BLaER1 (cell line): Measurements from ENCODE around the gene HRK.
A peak's percentile ranks its signal among the peaks of the same experiment; 100 is the strongest.

Experiments
- H3K27ac ChIP-seq: shearing (Covaris generic); formaldehyde crosslinking; 2 replicates; pipeline ENCODE4 v1.8.1; 2022
- H3K27me3 ChIP-seq: shearing (Covaris generic); formaldehyde crosslinking; 2 replicates; pipeline ENCODE4 v1.8.1; 2022
- H3K36me3 ChIP-seq: shearing (Covaris generic); formaldehyde crosslinking; 2 replicates; pipeline ENCODE4 v1.8.1; 2022
- H3K4me1 ChIP-seq: shearing (Covaris generic); formaldehyde crosslinking; 2 replicates; pipeline ENCODE4 v1.8.1; 2022
- H3K4me2 ChIP-seq: shearing (Covaris generic); formaldehyde crosslinking; 2 replicates; pipeline ENCODE4 v1.8.1; 2022
- H3K4me3 ChIP-seq: shearing (Covaris generic); formaldehyde crosslinking; 2 replicates; pipeline ENCODE4 v1.8.1; 2022
- H3K9ac ChIP-seq: shearing (Covaris generic); formaldehyde crosslinking; 2 replicates; pipeline ENCODE4 v1.8.1; 2022
- H3K9me3 ChIP-seq: shearing (Covaris generic); formaldehyde crosslinking; 2 replicates; pipeline ENCODE4 v1.8.1; 2022
- H4K20me1 ChIP-seq: shearing (Covaris generic); formaldehyde crosslinking; 2 replicates; pipeline ENCODE4 v1.8.1; 2022
- Cebpa-rat ChIP-seq: shearing (Covaris generic); IDR thresholded peaks from 2 replicates; pipeline ENCODE4 v1.8.1; 2022

The HRK gene

GRCh38 chr12:116919706-116920485, 38.7 kb upstream of the HRK start:
- peaks cover 21% of the 10 kb centered on the region for H3K36me3 ChIP-seq
- H3K9me3 ChIP-seq = no peaks in the 10 kb centered on the region
- no peak overlapping the region; the same call in 1 of the 2 replicates for H3K9ac ChIP-seq
- H3K4me3 ChIP-seq = no peak overlapping the region
- no peak for TF ChIP-seq Cebpa-rat
- H3K4me1 ChIP-seq = peaks cover 68% of the 10 kb centered on the region
- H3K27me3 ChIP-seq = no peaks in the 10 kb centered on the region
- 0 out of 2 replicates have a peak overlapping the region, but pooled peaks have one; percentile 10 for H3K27ac ChIP-seq
- H3K4me2 ChIP-seq = peak overlapping the region; percentile 77
- peaks cover 92% of the 10 kb centered on the region for H4K20me1 ChIP-seq

GRCh38 chr12:116919247-116919661, 38.0 kb upstream of the HRK start:
- no peak for TF ChIP-seq Cebpa-rat
- Histone ChIP-seq H3K4me2 (peak overlapping the region; percentile 77), H3K9ac (no peak overlapping the region), H4K20me1 (peaks cover 92% of the 10 kb centered on the region), H3K9me3 (no peaks in the 10 kb centered on the region), H3K4me1 (peaks cover 61% of the 10 kb centered on the region), H3K27me3 (no peaks in the 10 kb centered on the region), H3K27ac (peak overlapping the region; percentile 32; the same call in 1 of the 2 replicates), H3K4me3 (no peak overlapping the region; the same call in 1 of the 2 replicates), H3K36me3 (peaks cover 23% of the 10 kb centered on the region)

GRCh38 chr12:116918464-116918863, 37.2 kb upstream of the HRK start:
- Histone ChIP-seq H3K9ac (no peak overlapping the region), H3K9me3 (no peaks in the 10 kb centered on the region), H3K27me3 (no peaks in the 10 kb centered on the region), H3K4me3 (no peak overlapping the region), H3K4me2 (peak overlapping the region; percentile 77), H3K4me1 (peaks cover 53% of the 10 kb centered on the region), H4K20me1 (peaks cover 92% of the 10 kb centered on the region), H3K27ac (no peak overlapping the region), H3K36me3 (peaks cover 31% of the 10 kb centered on the region)
- TF ChIP-seq Cebpa-rat = no peak

GRCh38 chr12:116916714-116917114, 35.5 kb upstream of the HRK start:
- Histone ChIP-seq H3K36me3 (peaks cover 32% of the 10 kb centered on the region), H3K4me2 (no peak overlapping the region), H3K27ac (no peak overlapping the region), H3K27me3 (no peaks in the 10 kb centered on the region), H3K9ac (no peak overlapping the region), H3K9me3 (no peaks in the 10 kb centered on the region), H3K4me1 (peaks cover 54% of the 10 kb centered on the region), H3K4me3 (no peak overlapping the region), H4K20me1 (peaks cover 92% of the 10 kb centered on the region)
- no peak for TF ChIP-seq Cebpa-rat

- Histone ChIP-seq H3K36me3 (peaks cover 32% of the 10 kb centered on the region), H3K4me3 (no peak overlapping the region), H3K9ac (no peak overlapping the region), H3K27me3 (no peaks in the 10 kb centered on the region), H3K27ac (no peak overlapping the region), H4K20me1 (peaks cover 87% of the 10 kb centered on the region), H3K4me2 (no peak overlapping the region), H3K9me3 (no peaks in the 10 kb centered on the region), H3K4me1 (peaks cover 52% of the 10 kb centered on the region)
- no peak for TF ChIP-seq Cebpa-rat
Measured at GRCh38 chr12:116916122-116916521, 34.9 kb upstream of the HRK start.

GRCh38 chr12:116915326-116915725, 34.1 kb upstream of the HRK start:
- H3K9ac ChIP-seq = no peak overlapping the region
- H3K27ac ChIP-seq = no peak overlapping the region
- no peak overlapping the region for H3K4me3 ChIP-seq
- TF ChIP-seq Cebpa-rat = no peak
- H3K4me1 ChIP-seq = peaks cover 44% of the 10 kb centered on the region
- H3K36me3 ChIP-seq = peaks cover 32% of the 10 kb centered on the region
- no peak overlapping the region for H3K4me2 ChIP-seq
- peaks cover 79% of the 10 kb centered on the region for H4K20me1 ChIP-seq
- H3K27me3 ChIP-seq = no peaks in the 10 kb centered on the region
- H3K9me3 ChIP-seq = no peaks in the 10 kb centered on the region

- Histone ChIP-seq H3K4me3 (peak within 1 kb of the TSS; percentile 92), H3K4me2 (peak within 1 kb of the TSS; percentile 85), H3K4me1 (peaks cover 19% of the 10 kb centered on the region), H3K9me3 (no peaks in the 10 kb centered on the region), H3K27me3 (no peaks in the 10 kb centered on the region), H3K36me3 (peaks cover 26% of the 10 kb centered on the region), H3K9ac (peak within 1 kb of the TSS; percentile 92), H3K27ac (peak within 1 kb of the TSS; percentile 93), H4K20me1 (peaks cover 42% of the 10 kb centered on the region)
- TF ChIP-seq Cebpa-rat = no peak
Measured at GRCh38 chr12:116910645-116911451, 29.6 kb upstream of the HRK start, which contains the start of gene FBXW8. Gene FBXW8 (plus strand): TSS chr12:116910950. CDS start chr12:116911038, 88 bp downstream.

- Histone ChIP-seq H4K20me1 (peaks cover 36% of the 10 kb centered on the region), H3K36me3 (peaks cover 20% of the 10 kb centered on the region), H3K9me3 (no peaks in the 10 kb centered on the region), H3K27me3 (no peaks in the 10 kb centered on the region), H3K4me1 (peaks cover 19% of the 10 kb centered on the region), H3K27ac (no peak overlapping the region), H3K4me2 (peak overlapping the region; percentile 85), H3K9ac (peak overlapping the region; percentile 92; the same call in 1 of the 2 replicates), H3K4me3 (peak overlapping the region; percentile 92)
- no peak for TF ChIP-seq Cebpa-rat
Measured at GRCh38 chr12:116910280-116910644, 29.0 kb upstream of the HRK start.

- no peak overlapping the region for H3K27ac ChIP-seq
- no peaks in the 10 kb centered on the region for H3K9me3 ChIP-seq
- no peak overlapping the region for H3K9ac ChIP-seq
- H3K4me1 ChIP-seq = no peaks in the 10 kb centered on the region
- TF ChIP-seq Cebpa-rat = no peak
- no peaks in the 10 kb centered on the region for H4K20me1 ChIP-seq
- H3K36me3 ChIP-seq = no peaks in the 10 kb centered on the region
- no peak overlapping the region for H3K4me2 ChIP-seq
- no peak overlapping the region for H3K4me3 ChIP-seq
- H3K27me3 ChIP-seq = no peaks in the 10 kb centered on the region
Measured at GRCh38 chr12:116906285-116906684, 25.0 kb upstream of the HRK start.

GRCh38 chr12:116903818-116904217, 22.6 kb upstream of the HRK start:
- Histone ChIP-seq H3K36me3 (no peaks in the 10 kb centered on the region), H3K9ac (no peak overlapping the region), H3K27me3 (no peaks in the 10 kb centered on the region), H3K4me2 (no peak overlapping the region), H3K9me3 (no peaks in the 10 kb centered on the region), H3K4me1 (peaks cover 9% of the 10 kb centered on the region), H3K27ac (no peak overlapping the region), H4K20me1 (no peaks in the 10 kb centered on the region), H3K4me3 (no peak overlapping the region)
- no peak for TF ChIP-seq Cebpa-rat
